ENCODE measurements around the gene DYNLT2B. TPM values are rescaled to one million over a fixed set of nuclear protein-coding genes. Genes with fewer than 3 reads are reported as not detected.

DYNLT2B gene
- total and polyA plus RNA-seq, 2 experiments from 2014 or later: 10.9 to 23.5 TPM

- Histone ChIP-seq H3K4me2 (peak overlapping the region; percentile 19), H3K4me3 (no peak overlapping the region), H3K79me2 (peaks cover 83% of the 10 kb centered on the region), H3K9me3 (ENCODE audit: low read depth) (no peaks in the 10 kb centered on the region), H3K27me3 (no peaks in the 10 kb centered on the region), H4K20me1 (ENCODE audit: insufficient read depth, poor library complexity, severe bottlenecking) (peaks cover 3% of the 10 kb centered on the region), H3K9me2 (replicated peaks; ENCODE audit: insufficient read depth) (no peaks in the 10 kb centered on the region), H3K4me1 (ENCODE audit: insufficient read depth) (no peaks in the 10 kb centered on the region), H3K27ac (peak overlapping the region; percentile 24), H2AFZ (no peak overlapping the region), H3K36me3 (replicated peaks; ENCODE audit: insufficient read depth, low read depth) (no peaks in the 10 kb centered on the region)
- WGBS (ENCODE audit: low lambda C conversion rate, missing lambda C conversion rate): 84% methylated on average over 7 of the region's 7 CpGs
- DNase-seq (ENCODE audit: low spot score): peak; percentile 19
- no peak for TF ChIP-seq EZH2 (IDR thresholded peaks at IDR 0.05; ENCODE audit: borderline replicate concordance)
- TF ChIP-seq EZH2phosphoT487 (IDR thresholded peaks at IDR 0.05; ENCODE audit: low read depth, severe bottlenecking, unreplicated experiment): no peak
- TF ChIP-seq, protein P1, sequence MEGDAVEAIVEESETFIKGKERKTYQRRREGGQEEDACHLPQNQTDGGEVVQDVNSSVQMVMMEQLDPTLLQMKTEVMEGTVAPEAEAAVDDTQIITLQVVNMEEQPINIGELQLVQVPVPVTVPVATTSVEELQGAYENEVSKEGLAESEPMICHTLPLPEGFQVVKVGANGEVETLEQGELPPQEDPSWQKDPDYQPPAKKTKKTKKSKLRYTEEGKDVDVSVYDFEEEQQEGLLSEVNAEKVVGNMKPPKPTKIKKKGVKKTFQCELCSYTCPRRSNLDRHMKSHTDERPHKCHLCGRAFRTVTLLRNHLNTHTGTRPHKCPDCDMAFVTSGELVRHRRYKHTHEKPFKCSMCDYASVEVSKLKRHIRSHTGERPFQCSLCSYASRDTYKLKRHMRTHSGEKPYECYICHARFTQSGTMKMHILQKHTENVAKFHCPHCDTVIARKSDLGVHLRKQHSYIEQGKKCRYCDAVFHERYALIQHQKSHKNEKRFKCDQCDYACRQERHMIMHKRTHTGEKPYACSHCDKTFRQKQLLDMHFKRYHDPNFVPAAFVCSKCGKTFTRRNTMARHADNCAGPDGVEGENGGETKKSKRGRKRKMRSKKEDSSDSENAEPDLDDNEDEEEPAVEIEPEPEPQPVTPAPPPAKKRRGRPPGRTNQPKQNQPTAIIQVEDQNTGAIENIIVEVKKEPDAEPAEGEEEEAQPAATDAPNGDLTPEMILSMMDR (IDR thresholded peaks at IDR 0.05; ENCODE audit: poor library complexity): no peak
Measured at GRCh38 chr3:196280689-196281440, 37.2 kb downstream of the DYNLT2B start.

- peaks cover 13% of the 10 kb centered on the region for H4K20me1 ChIP-seq (ENCODE audit: insufficient read depth, poor library complexity, severe bottlenecking)
- no peaks in the 10 kb centered on the region for H3K9me3 ChIP-seq (ENCODE audit: low read depth)
- peak overlapping the region; percentile 37 for H3K27ac ChIP-seq
- peaks cover 78% of the 10 kb centered on the region for H3K79me2 ChIP-seq
- no peak overlapping the region for H2AFZ ChIP-seq
- no peaks in the 10 kb centered on the region for H3K9me2 ChIP-seq (replicated peaks; ENCODE audit: insufficient read depth)
- no peaks in the 10 kb centered on the region for H3K27me3 ChIP-seq
- no peaks in the 10 kb centered on the region for H3K36me3 ChIP-seq (replicated peaks; ENCODE audit: insufficient read depth, low read depth)
- no peak for DNase-seq (ENCODE audit: low spot score)
- TF ChIP-seq, protein P1 (IDR thresholded peaks at IDR 0.05; ENCODE audit: poor library complexity): no peak
- no peak for TF ChIP-seq EZH2phosphoT487 (IDR thresholded peaks at IDR 0.05; ENCODE audit: low read depth, severe bottlenecking, unreplicated experiment)
- no peak for TF ChIP-seq EZH2 (IDR thresholded peaks at IDR 0.05; ENCODE audit: borderline replicate concordance)
- H3K4me3 ChIP-seq: no peak overlapping the region
- no peak overlapping the region for H3K4me2 ChIP-seq
- WGBS (ENCODE audit: low lambda C conversion rate, missing lambda C conversion rate): 88% methylated on average over 5 of the region's 5 CpGs
- H3K4me1 ChIP-seq (ENCODE audit: insufficient read depth): no peaks in the 10 kb centered on the region
Measured at GRCh38 chr3:196275126-196275525, 42.9 kb downstream of the DYNLT2B start.

DNA sequence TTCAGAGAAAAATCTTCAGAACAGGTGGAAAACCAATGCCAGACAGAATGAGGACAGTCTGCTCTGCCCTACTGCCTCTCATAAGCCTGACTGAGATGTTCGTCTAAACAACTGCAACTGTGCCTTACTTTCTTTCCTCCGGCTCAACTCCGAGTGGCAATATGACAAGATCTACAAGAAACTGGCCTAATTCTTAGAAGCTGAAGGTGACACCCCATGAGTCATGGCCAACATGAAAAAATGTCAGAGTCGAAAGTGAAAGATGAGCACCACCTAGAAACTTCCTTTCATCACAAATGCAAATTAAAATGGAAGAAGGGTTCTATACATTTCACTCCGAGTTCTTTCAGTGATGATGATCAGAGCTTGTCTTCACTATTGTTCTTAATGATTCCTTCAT lies 43.5 kb downstream of the DYNLT2B start:
- WGBS (ENCODE audit: low lambda C conversion rate, missing lambda C conversion rate): 94% methylated on average over 5 of the region's 5 CpGs
- Histone ChIP-seq H3K4me1 (ENCODE audit: insufficient read depth) (no peaks in the 10 kb centered on the region), H3K9me3 (ENCODE audit: low read depth) (no peaks in the 10 kb centered on the region), H3K4me2 (no peak overlapping the region), H3K4me3 (no peak overlapping the region), H2AFZ (no peak overlapping the region), H4K20me1 (ENCODE audit: insufficient read depth, poor library complexity, severe bottlenecking) (peaks cover 13% of the 10 kb centered on the region), H3K27ac (peak overlapping the region; percentile 37), H3K36me3 (replicated peaks; ENCODE audit: insufficient read depth, low read depth) (no peaks in the 10 kb centered on the region), H3K9me2 (replicated peaks; ENCODE audit: insufficient read depth) (no peaks in the 10 kb centered on the region), H3K79me2 (peaks cover 79% of the 10 kb centered on the region), H3K27me3 (no peaks in the 10 kb centered on the region)
- DNase-seq (ENCODE audit: low spot score): no peak
- TF ChIP-seq, protein P1 (IDR thresholded peaks at IDR 0.05; ENCODE audit: poor library complexity): no peak
- TF ChIP-seq EZH2phosphoT487 (IDR thresholded peaks at IDR 0.05; ENCODE audit: low read depth, severe bottlenecking, unreplicated experiment): no peak
- TF ChIP-seq EZH2 (IDR thresholded peaks at IDR 0.05; ENCODE audit: borderline replicate concordance): no peak
